K562 (cell line): ENCODE results near the gene TRUB2. TPM values are rescaled to one million over a fixed set of nuclear protein-coding genes. Genes with fewer than 3 reads are reported as not detected.
A peak's percentile ranks its signal among the peaks of the same experiment; 100 is the strongest.

Experiments
- KLF13 ChIP-seq: fragments of 450-650 bp; IDR thresholded peaks from 2 replicates; pipeline ENCODE4 v1.6.1; 2016; ENCODE audit warnings: missing genetic modification characterization, low read depth, mild to moderate bottlenecking, missing compliant biosample characterization, moderate library complexity, borderline replicate concordance
- L3MBTL2 ChIP-seq: fragments of 450-650 bp; IDR thresholded peaks from 2 replicates; pipeline ENCODE4 v1.6.1; 2016; ENCODE audit warnings: mild to moderate bottlenecking, moderate library complexity
- MCM2 ChIP-seq: fragments of 450-650 bp; IDR thresholded peaks from 2 replicates; pipeline ENCODE4 v1.6.1; 2017; ENCODE audit warnings: low read depth, mild to moderate bottlenecking
- MTA1 ChIP-seq: fragments of 450-650 bp; IDR thresholded peaks from 2 replicates; pipeline ENCODE4 v1.6.1; 2017; ENCODE audit warnings: borderline replicate concordance
- NFE2 ChIP-seq: IDR thresholded peaks from 2 replicates; pipeline ENCODE4 v1.6.1; 2014; ENCODE audit warnings: antibody characterized with exemption, low read depth
- ZNF24 ChIP-seq: fragments of 450-650 bp; IDR thresholded peaks from 2 replicates; pipeline ENCODE4 v1.6.1; 2016
- polyA plus RNA-seq, 8 experiments: library from polyadenylated mRNA; depleted of rRNA in 4 of 8; stranded (reverse) in 5 of 8; unstranded in 3 of 8; fragments of >200 nt; fragmentation: Nextera tagmentation in 2 of 8; fragmentation: Illumina TruSeq in 1 of 8; extraction: Ambion mirVana in 2 of 8; extraction: Trizol in 1 of 8; gene quantifications; 2 replicates each; pipeline versions ENCODE4 v1.2.1 to v1.2.3, GENCODE V29; 2011 to 2014; ENCODE audit warnings: inconsistent platforms in 1 of 8, missing spikeins in 1 of 8
- total RNA-seq, 7 experiments: library from RNA; depleted of rRNA in 6 of 7; stranded (reverse); fragments of >200 nt in 6 of 7; fragmentation: Illumina TruSeq in 2 of 7; extraction: Trizol in 2 of 7; gene quantifications; 2 replicates each; pipeline versions ENCODE4 v1.2.1 to v1.2.3, GENCODE V29; 2011 to 2021; ENCODE audit warnings: low replicate concordance in 1 of 7
- TF ChIP-seq, protein P1 (sequence below): fragments of 450-650 bp; IDR thresholded peaks from 2 replicates; pipeline ENCODE4 v1.6.1; 2016; ENCODE audit warnings: mild to moderate bottlenecking, moderate library complexity
- TF ChIP-seq, protein P2 (sequence below): IDR thresholded peaks from 2 replicates; pipeline ENCODE4 v1.6.1; 2016; ENCODE audit warnings: missing genetic modification characterization, missing compliant biosample characterization
- TF ChIP-seq, protein P3 (sequence below): fragments of 250-450 bp; sonication (Bioruptor Pico); IDR thresholded peaks from 2 replicates; pipeline ENCODE4 v1.8.0; 2021; ENCODE audit warnings: mild to moderate bottlenecking, moderate library complexity

Gene TRUB2
- total and polyA plus RNA-seq, 9 of the 15 experiments (the other 6 are each of a cell fraction or from before 2014, with no cell fraction given) = 9.3 to 110 (median 63.0) TPM

DNA sequence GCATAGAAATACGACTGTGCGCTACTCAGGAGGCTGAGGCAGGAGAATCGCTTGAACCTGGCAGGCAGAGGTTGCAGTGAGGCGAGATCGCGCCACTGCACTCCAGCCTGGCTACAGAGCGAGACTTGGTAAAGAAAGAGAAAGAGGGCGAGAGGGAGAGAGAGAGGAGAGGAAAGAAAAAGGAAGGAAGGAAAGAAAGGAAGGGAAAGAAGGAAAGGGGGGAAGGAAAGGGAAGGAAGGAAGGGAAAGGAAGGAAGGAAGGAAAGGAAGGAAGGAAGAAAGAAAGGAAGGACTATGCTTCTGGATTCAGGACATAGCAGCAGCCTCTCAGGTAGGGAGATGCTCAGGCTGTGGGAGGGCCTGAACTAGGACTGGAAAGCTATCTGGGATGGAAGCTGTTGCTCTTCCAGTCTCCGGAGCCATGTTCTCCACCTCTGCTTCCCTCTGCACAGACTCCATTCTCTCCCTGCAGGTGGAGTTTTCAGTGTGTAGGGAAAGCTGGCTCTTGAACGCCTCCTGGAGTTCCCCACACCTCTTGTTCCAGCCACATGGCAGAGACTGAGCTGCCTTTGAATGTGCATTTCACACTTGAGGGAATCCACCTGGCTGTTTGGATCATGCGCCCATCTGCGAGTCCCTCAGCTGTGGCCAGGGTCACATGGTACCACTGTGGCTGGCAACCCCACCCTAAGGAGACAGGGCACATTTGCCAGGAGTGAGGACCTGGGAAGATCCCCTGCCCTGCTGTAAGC lies 37.0 kb downstream of the TRUB2 start (continued):
- TF ChIP-seq, protein P1, sequence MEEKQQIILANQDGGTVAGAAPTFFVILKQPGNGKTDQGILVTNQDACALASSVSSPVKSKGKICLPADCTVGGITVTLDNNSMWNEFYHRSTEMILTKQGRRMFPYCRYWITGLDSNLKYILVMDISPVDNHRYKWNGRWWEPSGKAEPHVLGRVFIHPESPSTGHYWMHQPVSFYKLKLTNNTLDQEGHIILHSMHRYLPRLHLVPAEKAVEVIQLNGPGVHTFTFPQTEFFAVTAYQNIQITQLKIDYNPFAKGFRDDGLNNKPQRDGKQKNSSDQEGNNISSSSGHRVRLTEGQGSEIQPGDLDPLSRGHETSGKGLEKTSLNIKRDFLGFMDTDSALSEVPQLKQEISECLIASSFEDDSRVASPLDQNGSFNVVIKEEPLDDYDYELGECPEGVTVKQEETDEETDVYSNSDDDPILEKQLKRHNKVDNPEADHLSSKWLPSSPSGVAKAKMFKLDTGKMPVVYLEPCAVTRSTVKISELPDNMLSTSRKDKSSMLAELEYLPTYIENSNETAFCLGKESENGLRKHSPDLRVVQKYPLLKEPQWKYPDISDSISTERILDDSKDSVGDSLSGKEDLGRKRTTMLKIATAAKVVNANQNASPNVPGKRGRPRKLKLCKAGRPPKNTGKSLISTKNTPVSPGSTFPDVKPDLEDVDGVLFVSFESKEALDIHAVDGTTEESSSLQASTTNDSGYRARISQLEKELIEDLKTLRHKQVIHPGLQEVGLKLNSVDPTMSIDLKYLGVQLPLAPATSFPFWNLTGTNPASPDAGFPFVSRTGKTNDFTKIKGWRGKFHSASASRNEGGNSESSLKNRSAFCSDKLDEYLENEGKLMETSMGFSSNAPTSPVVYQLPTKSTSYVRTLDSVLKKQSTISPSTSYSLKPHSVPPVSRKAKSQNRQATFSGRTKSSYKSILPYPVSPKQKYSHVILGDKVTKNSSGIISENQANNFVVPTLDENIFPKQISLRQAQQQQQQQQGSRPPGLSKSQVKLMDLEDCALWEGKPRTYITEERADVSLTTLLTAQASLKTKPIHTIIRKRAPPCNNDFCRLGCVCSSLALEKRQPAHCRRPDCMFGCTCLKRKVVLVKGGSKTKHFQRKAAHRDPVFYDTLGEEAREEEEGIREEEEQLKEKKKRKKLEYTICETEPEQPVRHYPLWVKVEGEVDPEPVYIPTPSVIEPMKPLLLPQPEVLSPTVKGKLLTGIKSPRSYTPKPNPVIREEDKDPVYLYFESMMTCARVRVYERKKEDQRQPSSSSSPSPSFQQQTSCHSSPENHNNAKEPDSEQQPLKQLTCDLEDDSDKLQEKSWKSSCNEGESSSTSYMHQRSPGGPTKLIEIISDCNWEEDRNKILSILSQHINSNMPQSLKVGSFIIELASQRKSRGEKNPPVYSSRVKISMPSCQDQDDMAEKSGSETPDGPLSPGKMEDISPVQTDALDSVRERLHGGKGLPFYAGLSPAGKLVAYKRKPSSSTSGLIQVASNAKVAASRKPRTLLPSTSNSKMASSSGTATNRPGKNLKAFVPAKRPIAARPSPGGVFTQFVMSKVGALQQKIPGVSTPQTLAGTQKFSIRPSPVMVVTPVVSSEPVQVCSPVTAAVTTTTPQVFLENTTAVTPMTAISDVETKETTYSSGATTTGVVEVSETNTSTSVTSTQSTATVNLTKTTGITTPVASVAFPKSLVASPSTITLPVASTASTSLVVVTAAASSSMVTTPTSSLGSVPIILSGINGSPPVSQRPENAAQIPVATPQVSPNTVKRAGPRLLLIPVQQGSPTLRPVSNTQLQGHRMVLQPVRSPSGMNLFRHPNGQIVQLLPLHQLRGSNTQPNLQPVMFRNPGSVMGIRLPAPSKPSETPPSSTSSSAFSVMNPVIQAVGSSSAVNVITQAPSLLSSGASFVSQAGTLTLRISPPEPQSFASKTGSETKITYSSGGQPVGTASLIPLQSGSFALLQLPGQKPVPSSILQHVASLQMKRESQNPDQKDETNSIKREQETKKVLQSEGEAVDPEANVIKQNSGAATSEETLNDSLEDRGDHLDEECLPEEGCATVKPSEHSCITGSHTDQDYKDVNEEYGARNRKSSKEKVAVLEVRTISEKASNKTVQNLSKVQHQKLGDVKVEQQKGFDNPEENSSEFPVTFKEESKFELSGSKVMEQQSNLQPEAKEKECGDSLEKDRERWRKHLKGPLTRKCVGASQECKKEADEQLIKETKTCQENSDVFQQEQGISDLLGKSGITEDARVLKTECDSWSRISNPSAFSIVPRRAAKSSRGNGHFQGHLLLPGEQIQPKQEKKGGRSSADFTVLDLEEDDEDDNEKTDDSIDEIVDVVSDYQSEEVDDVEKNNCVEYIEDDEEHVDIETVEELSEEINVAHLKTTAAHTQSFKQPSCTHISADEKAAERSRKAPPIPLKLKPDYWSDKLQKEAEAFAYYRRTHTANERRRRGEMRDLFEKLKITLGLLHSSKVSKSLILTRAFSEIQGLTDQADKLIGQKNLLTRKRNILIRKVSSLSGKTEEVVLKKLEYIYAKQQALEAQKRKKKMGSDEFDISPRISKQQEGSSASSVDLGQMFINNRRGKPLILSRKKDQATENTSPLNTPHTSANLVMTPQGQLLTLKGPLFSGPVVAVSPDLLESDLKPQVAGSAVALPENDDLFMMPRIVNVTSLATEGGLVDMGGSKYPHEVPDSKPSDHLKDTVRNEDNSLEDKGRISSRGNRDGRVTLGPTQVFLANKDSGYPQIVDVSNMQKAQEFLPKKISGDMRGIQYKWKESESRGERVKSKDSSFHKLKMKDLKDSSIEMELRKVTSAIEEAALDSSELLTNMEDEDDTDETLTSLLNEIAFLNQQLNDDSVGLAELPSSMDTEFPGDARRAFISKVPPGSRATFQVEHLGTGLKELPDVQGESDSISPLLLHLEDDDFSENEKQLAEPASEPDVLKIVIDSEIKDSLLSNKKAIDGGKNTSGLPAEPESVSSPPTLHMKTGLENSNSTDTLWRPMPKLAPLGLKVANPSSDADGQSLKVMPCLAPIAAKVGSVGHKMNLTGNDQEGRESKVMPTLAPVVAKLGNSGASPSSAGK = no peak
- TF ChIP-seq MCM2 = no peak
- no peak for TF ChIP-seq ZNF24
- TF ChIP-seq, protein P2, sequence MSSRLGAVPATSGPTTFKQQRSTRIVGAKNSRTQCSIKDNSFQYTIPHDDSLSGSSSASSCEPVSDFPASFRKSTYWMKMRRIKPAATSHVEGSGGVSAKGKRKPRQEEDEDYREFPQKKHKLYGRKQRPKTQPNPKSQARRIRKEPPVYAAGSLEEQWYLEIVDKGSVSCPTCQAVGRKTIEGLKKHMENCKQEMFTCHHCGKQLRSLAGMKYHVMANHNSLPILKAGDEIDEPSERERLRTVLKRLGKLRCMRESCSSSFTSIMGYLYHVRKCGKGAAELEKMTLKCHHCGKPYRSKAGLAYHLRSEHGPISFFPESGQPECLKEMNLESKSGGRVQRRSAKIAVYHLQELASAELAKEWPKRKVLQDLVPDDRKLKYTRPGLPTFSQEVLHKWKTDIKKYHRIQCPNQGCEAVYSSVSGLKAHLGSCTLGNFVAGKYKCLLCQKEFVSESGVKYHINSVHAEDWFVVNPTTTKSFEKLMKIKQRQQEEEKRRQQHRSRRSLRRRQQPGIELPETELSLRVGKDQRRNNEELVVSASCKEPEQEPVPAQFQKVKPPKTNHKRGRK (tag) = peak; percentile 69
- no peak for TF ChIP-seq MTA1
- no peak for TF ChIP-seq KLF13 (tag)
- TF ChIP-seq, protein P3, sequence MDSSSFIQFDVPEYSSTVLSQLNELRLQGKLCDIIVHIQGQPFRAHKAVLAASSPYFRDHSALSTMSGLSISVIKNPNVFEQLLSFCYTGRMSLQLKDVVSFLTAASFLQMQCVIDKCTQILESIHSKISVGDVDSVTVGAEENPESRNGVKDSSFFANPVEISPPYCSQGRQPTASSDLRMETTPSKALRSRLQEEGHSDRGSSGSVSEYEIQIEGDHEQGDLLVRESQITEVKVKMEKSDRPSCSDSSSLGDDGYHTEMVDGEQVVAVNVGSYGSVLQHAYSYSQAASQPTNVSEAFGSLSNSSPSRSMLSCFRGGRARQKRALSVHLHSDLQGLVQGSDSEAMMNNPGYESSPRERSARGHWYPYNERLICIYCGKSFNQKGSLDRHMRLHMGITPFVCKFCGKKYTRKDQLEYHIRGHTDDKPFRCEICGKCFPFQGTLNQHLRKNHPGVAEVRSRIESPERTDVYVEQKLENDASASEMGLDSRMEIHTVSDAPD (CRISPR knock-in tag) = no peak
- TF ChIP-seq L3MBTL2 = no peak
- no peak for TF ChIP-seq NFE2
- TF ChIP-seq, all 486 proteins: peak for 12
